Activated CD4-positive, alpha-beta T cell treated with anti-CD3 and anti-CD28 coated beads, Interleukin-2, Interleukin-4, amounts not matched to agents 100 ng/mL and 50 ng/mL, durations not matched to agents 16 hours and 8 hours (primary cell): Measurements from ENCODE around the gene SHISAL2A.
"Not testable (repeated sequence)": the region's sequence is repeated elsewhere in the genome, so short reads cannot be mapped to it uniquely, and the experiment has no call there.

Experiments
- DNase-seq: peaks from one replicate; pipeline ENCODE4 v3.0.0-alpha.2; 2020; ENCODE audit warnings: low spot score

The SHISAL2A gene

DNA sequence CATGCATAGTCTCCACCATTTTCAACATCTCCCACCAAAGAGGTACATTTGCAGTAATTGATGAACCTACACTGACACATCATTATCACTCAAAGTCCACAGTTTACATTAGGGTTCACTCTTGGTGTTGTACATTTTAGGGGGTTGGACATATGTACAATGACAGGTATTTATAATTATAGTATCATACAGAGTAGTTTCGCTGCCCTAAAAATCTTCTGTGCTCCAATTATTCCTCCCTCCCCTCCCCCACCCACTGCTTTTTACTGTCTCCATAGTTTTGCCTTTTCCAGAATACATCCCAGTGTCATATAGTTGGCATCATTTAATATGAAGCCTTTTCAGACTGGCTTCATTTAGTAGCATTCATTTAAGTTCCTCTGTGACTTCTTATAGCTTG lies 51.6 kb downstream of the SHISAL2A start:
- no peak for DNase-seq

GRCh38 chr1:52686261-52686751 lies 53.3 kb downstream of the SHISAL2A start:
- peak; percentile 78 for DNase-seq

DNA sequence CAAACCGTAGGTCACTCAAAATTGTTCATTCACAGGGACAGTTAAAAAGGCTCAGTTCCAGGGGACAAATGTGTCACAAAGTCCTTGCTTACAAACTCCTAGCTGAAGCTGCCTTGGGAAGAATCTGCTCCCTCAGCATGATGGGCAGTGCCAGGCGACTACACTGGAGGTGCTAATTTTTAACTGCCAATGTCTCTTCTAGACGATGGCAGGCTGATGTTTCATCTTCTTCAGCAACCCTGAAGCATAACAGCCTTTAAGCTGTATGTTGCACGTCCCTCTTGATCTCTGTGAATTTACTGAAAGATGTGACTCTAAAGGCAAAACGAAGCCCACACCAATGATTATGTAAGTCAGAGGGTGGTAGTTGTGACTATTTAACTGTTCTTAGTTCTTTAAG lies 53.9 kb downstream of the SHISAL2A start:
- DNase-seq: no peak

DNA sequence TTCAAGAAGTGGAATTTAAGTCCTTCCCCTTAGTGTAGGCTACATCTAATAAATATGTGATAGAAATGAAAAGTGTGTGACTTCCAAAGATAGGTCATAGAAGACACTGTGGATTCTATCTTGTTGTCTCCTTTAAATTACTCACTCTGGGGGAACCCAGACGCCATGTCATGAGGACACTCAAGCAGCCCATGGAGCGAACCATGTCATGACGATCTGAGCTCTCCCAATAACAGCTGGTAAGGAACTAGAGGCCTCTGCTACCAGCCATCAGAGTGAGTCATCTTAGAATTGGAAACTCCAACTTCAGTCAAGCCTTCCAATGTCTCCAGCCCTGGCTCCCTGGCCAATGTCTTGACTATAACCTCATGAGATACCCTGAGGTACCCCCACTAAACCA lies 58.9 kb downstream of the SHISAL2A start:
- DNase-seq: no peak

DNA sequence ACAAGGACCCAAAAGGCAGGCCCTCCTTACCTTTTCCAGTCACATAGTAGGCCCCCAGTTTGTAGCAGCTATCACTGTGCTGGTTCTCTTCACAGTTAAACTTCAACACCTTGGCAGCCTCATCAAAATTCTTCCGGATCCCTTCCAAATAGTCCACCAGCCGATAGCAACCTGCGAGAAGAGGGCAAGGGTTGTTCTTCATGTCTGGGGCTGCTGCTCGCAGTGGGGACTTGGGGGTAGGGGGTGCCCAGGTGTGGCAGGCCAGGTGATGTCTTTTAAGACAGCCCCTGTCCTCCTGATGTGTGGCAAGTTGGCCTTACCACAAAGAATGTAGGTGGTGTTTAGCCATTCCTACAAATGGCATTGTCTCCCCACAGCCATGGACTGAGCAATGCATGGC lies 59.7 kb downstream of the SHISAL2A start:
- DNase-seq: no peak

DNA sequence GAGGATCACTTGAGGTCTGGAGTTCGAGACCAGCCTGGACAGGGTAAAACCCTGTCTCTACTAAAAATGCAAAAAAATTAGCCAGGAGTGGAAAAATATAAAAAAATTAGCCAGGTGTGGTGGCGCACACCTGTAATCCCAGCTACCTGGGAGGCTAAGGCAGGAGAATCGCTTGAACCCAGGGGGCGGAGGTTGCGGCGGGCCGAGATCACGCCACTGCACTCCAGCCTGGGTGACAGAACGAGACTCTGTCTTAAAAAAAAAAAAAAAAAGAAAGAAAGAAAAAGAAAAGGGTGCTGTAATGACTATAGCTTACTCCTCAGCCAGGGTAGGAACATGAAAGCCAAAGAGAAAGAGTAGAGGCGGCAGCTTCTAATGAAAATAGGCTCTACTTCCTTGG lies 60.4 kb downstream of the SHISAL2A start:
- not testable (repeated sequence) for DNase-seq

DNA sequence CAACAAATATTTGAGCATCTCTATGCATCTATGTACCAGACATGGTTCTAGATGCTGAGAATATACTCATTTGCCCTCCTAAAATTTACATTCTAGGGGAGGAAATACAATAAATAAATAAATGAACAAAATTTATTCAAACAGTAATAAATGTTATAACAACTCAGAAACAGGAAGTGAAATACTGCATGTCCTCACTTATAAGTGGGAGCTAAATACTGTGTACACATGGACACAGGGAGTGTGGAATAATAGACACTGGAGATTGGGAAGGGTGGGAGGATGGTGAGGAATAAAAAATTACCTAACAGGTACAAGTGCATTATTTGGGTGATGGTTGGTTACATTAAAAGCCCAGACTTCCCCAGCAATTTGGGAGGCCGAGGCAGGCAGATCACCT lies 60.9 kb downstream of the SHISAL2A start:
- no peak for DNase-seq

- no peak for DNase-seq
These were observed 62.7 kb downstream of the SHISAL2A start for GRCh38 chr1:52695627-52696026.

GRCh38 chr1:52697795-52698674 lies 65.1 kb downstream of the SHISAL2A start, which contains the start of gene COA7:
TSS of gene COA7 (minus strand) at chr1:52698347. CDS start at chr1:52698326, 21 bp downstream.
- peak; percentile 74 for DNase-seq

- peak; percentile 92 for DNase-seq
These were observed 70.2 kb downstream of the SHISAL2A start for GRCh38 chr1:52702886-52703787.

GRCh38 chr1:52706136-52706670 lies 73.2 kb downstream of the SHISAL2A start:
- DNase-seq: no peak
